Sigmoid colon (tissue), 7 donors: ENCODE measurements around the gene FAM83G. TPM values are rescaled to one million over a fixed set of nuclear protein-coding genes. Genes with fewer than 3 reads are reported as not detected.

Experiments used
- DNase-seq: peaks from one replicate; pipeline ENCODE4 v3.0.0-alpha.2; 2019
- H3K27ac ChIP-seq, 4 donors: fragments of 200-600 bp; sonication (generic); one replicate each; pipeline ENCODE4 v1.5.1; 2016 to 2019; ENCODE audit warnings: mild to moderate bottlenecking in 1 of 4
- H3K27me3 ChIP-seq, 3 donors: fragments of 200-600 bp; sonication (generic); one replicate each; pipeline ENCODE4 v1.5.1; 2019; ENCODE audit warnings: mild to moderate bottlenecking in 1 of 3
- H3K36me3 ChIP-seq, 4 donors: fragments of 200-600 bp; sonication (generic); one replicate each; pipeline ENCODE4 v1.5.1; 2016 to 2019
- H3K4me1 ChIP-seq, 4 donors: fragments of 200-600 bp; sonication (generic); one replicate each; pipeline ENCODE4 v1.5.1; 2017 to 2019
- H3K4me3 ChIP-seq, 4 donors: fragments of 200-600 bp; sonication (generic); one replicate each; pipeline ENCODE4 v1.5.1; 2017 to 2019; ENCODE audit warnings: mild to moderate bottlenecking in 2 of 4, moderate library complexity in 1 of 4
- H3K9me3 ChIP-seq, 4 donors: fragments of 200-600 bp in 3 of 4; sonication (generic) in 3 of 4; one replicate each; pipeline versions ENCODE4 v1.5.1 to v1.6.1; 2013 to 2019
- CTCF ChIP-seq, 4 experiments: fragments of 450-650 bp in 3 of 4; fragments of 200-600 bp in 1 of 4; IDR thresholded peaks; one replicate each; pipeline ENCODE4 v1.5.1; 2016 to 2019; ENCODE audit warnings: antibody characterized with exemption in 4 of 4, mild to moderate bottlenecking in 3 of 4, moderate library complexity in 2 of 4
- EP300 ChIP-seq, 4 donors: sonication (generic); formaldehyde crosslinking; IDR thresholded peaks; one replicate each; pipeline ENCODE4 v1.6.1; 2017; ENCODE audit warnings: antibody characterized with exemption in 4 of 4
- POLR2A ChIP-seq, 2 donors: fragments of 450-650 bp; IDR thresholded peaks; one replicate each; pipeline ENCODE4 v1.6.1; 2016; ENCODE audit warnings: antibody characterized with exemption in 2 of 2, mild to moderate bottlenecking in 2 of 2, moderate library complexity in 2 of 2
- POLR2AphosphoS5 ChIP-seq, 4 donors: sonication (generic); formaldehyde crosslinking; IDR thresholded peaks; one replicate each; pipeline ENCODE4 v1.6.1; 2017; ENCODE audit warnings: antibody characterized with exemption in 4 of 4
- WGBS, 2 donors: extraction: QIAGEN DNeasy Blood & Tissue Kit; methylation state at CpG; one replicate each; pipeline ENCODE4 v1.1.7; 2013; 5-methylcytosine and 5-hydroxymethylcytosine counted together
- intact Hi-C: fragments of 100-400 bp; cut with DNase I; formaldehyde crosslinking; loops from one replicate; pipeline ENCODE4 v1.15.1; 2023
- polyA plus RNA-seq, 3 donors: library from polyadenylated mRNA; stranded (reverse); fragments of 200-250 nt; gene quantifications; one replicate each; pipeline ENCODE4 v1.2.3, GENCODE V29; 2013
- total RNA-seq, 4 donors: library from RNA; depleted of rRNA; stranded (reverse); fragments of >200 nt; gene quantifications; one replicate each; pipeline ENCODE4 v1.1.0, GENCODE V29; 2016
- donor health status: healthy with polysubstance abuse.
- donor health status: Bipolar disorder and iron deficiency.
- donor health status: healthy.

Gene FAM83G
- total and polyA plus RNA-seq, 7 donors: 2.3 to 23.8 (median 2.9) TPM

GRCh38 chr17:18994631-18995030 lies 9.9 kb downstream of the FAM83G start:
- Histone ChIP-seq H3K27ac (no peak overlapping the region), H3K9me3 (peaks cover 0 to 4% (median 2%) of the 10 kb centered on the region in 4 donors), H3K27me3 (no peaks in the 10 kb centered on the region), H3K4me1 (no peaks in the 10 kb centered on the region), H3K36me3 (no peaks in the 10 kb centered on the region), H3K4me3 (no peak overlapping the region)
- intact Hi-C loops: no loop called here
- 33 to 46% methylated on average over 1 of the region's 1 CpG for WGBS, 2 donors
- no peak for DNase-seq
- no peak for TF ChIP-seq EP300 (IDR thresholded peaks at IDR 0.05)
- TF ChIP-seq POLR2A (IDR thresholded peaks at IDR 0.05): no peak
- no peak for TF ChIP-seq CTCF (IDR thresholded peaks at IDR 0.05)
- TF ChIP-seq POLR2AphosphoS5 (IDR thresholded peaks at IDR 0.05): no peak

DNA sequence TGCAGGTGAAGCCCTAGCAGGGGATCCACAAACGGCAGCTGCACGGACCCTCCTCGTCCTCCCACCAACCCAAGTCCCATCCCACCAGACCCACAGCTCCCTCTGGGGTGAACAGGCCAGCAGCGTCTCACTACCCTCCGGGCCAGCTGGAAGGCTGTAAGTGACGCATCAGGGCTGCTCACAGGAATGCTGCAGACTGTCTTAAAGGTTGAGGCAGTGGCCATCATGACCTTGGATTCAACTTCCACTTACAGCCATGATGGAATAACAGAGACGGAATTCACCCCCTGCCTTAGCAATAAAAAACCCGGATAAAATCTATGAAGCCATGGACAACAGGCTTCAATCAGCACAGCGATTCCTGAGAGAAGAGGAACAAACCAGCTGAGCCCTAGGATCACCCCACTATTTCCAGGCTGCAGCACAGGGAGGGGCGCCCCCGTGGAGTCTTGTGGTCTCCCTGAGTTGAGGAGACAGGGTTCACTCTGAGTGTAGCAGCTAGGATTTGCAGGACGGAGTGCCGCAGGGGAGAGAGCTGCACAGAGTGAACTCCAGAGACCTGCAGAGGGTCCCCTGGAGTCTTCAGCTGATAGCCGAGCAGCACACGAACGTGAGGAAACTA lies 10.5 kb downstream of the FAM83G start:
- H3K27ac ChIP-seq: no peak overlapping the region
- intact Hi-C loops: no loop called here
- no peaks in the 10 kb centered on the region for H3K4me1 ChIP-seq
- H3K36me3 ChIP-seq: no peaks in the 10 kb centered on the region
- peaks cover 0 to 4% (median 2%) of the 10 kb centered on the region in 4 donors for H3K9me3 ChIP-seq
- H3K4me3 ChIP-seq: no peak overlapping the region
- H3K27me3 ChIP-seq: no peaks in the 10 kb centered on the region
- TF ChIP-seq CTCF (IDR thresholded peaks at IDR 0.05): no peak
- no peak for TF ChIP-seq EP300 (IDR thresholded peaks at IDR 0.05)
- TF ChIP-seq POLR2AphosphoS5 (IDR thresholded peaks at IDR 0.05): no peak
- TF ChIP-seq POLR2A (IDR thresholded peaks at IDR 0.05): no peak
- no peak for DNase-seq
- 65 to 76% methylated on average over 16 of the region's 16 CpGs for WGBS, 2 donors

DNA sequence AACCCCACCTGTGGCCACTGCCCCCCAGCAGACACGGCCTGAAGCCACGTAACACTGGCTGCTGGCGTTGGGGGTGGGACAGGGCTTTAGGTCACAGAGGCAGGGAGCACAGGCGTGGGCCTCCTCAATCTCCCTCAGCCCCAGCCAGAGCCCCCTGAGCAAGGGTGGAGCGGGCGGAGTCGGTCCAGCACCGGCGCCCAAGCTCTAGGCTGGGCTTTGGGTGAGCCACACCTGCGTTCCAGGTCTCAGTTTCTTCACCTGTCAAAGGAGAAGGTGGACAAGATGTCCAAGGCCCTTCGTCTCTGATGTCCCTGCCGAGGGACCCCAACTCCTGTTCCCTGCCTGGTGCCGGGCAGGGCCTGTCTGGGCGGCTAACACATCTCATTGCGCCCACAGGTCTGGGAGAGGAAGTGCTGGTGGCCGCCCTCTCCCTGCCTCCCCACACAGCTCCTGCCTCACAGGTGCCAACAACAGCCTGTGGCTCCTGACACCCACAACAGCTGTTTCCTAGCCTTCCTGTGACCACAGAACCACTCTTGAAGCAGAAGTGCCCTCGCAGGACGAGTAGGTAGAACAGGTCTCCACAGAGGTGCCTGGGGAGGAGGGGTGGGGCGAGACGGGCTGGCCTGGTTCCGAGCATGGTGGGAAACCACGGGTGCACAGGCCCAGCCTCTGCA lies 12.0 kb downstream of the FAM83G start:
- Histone ChIP-seq H3K4me1 (no peaks in the 10 kb centered on the region), H3K36me3 (no peaks in the 10 kb centered on the region), H3K9me3 (peaks cover 0 to 4% (median 2%) of the 10 kb centered on the region in 4 donors), H3K27ac (no peak overlapping the region), H3K4me3 (no peak overlapping the region), H3K27me3 (no peaks in the 10 kb centered on the region)
- 66 to 80% methylated on average over 22 of the region's 22 CpGs for WGBS, 2 donors
- TF ChIP-seq CTCF (IDR thresholded peaks at IDR 0.05): no peak
- TF ChIP-seq POLR2AphosphoS5 (IDR thresholded peaks at IDR 0.05): no peak
- no peak for TF ChIP-seq EP300 (IDR thresholded peaks at IDR 0.05)
- no peak for DNase-seq
- intact Hi-C loops: no loop called here

- intact Hi-C loops: no loop called here
- H3K4me1 ChIP-seq: no peaks in the 10 kb centered on the region
Observed at GRCh38 chr17:18991531-18992315, 12.8 kb downstream of the FAM83G start.

More at GRCh38 chr17:18991531-18992315, 12.8 kb downstream of the FAM83G start:
- DNase-seq: no peak
- Histone ChIP-seq H3K27me3 (no peaks in the 10 kb centered on the region), H3K36me3 (no peaks in the 10 kb centered on the region), H3K4me3 (no peak overlapping the region), H3K27ac (no peak overlapping the region), H3K9me3 (peaks cover 0 to 4% (median 2%) of the 10 kb centered on the region in 4 donors)
- no peak for TF ChIP-seq POLR2A (IDR thresholded peaks at IDR 0.05)
- no peak for TF ChIP-seq POLR2AphosphoS5 (IDR thresholded peaks at IDR 0.05)
- TF ChIP-seq EP300 (IDR thresholded peaks at IDR 0.05): no peak
- TF ChIP-seq CTCF (IDR thresholded peaks at IDR 0.05): no peak
- 91 to 95% methylated on average over 20 of the region's 20 CpGs for WGBS, 2 donors
